IMR-90 (cell line): Measurements from ENCODE around the gene HOXC10. TPM values are rescaled to one million over a fixed set of nuclear protein-coding genes. Genes with fewer than 3 reads are reported as not detected.

Experiments used
- ATAC-seq: fragments of 200-7000 bp; cut with Tn5 transposase; 2 replicates; pipeline ENCODE4 v1.9.1; 2020; ENCODE audit warnings: low read depth, mild to moderate bottlenecking, moderate library complexity
- BruUV-seq: library from RNA; stranded (reverse); fragments of 400-500 nt; replicated peaks from 2 replicates; lab custom pipeline; 2021; lab: Mats Ljungman, UMichigan
- CTCF ChIA-PET: fragments of 300-600 bp; formaldehyde crosslinking; extraction: SDS; loops from one replicate; lab custom pipeline; 2021; ENCODE audit warnings: antibody characterized with exemption; lab: Yijun Ruan, JAX
- POLR2A ChIA-PET: fragments of 300-600 bp; sonication (Branson Sonifier 250); formaldehyde crosslinking; loops from one replicate; lab custom pipeline; 2022; ENCODE audit warnings: antibody characterized with exemption; ENCODE audit not compliant: unreplicated experiment; lab: Charles Lee
- DNase-seq: peaks from one replicate; pipeline ENCODE4 v3.0.0; 2013
- H2AFZ ChIP-seq: replicated peaks from 2 replicates; pipeline ENCODE3; 2013; ENCODE audit warnings: low read length, mild to moderate bottlenecking; ENCODE audit not compliant: poor library complexity
- H2AK5ac ChIP-seq: 2 replicates; pipeline ENCODE4 v1.6.1; 2013; ENCODE audit warnings: low read depth, low read length, inconsistent platforms
- H2AK9ac ChIP-seq: replicated peaks from 2 replicates; pipeline ENCODE3; 2013; ENCODE audit warnings: mild to moderate bottlenecking, low read depth, low read length, moderate library complexity; ENCODE audit not compliant: poor library complexity
- H2BK120ac ChIP-seq: 2 replicates; pipeline ENCODE4 v1.6.1; 2013; ENCODE audit warnings: low read depth, low read length, inconsistent platforms
- H2BK15ac ChIP-seq: 3 replicates; pipeline ENCODE4 v1.6.1; 2013; ENCODE audit warnings: low read depth, low read length, inconsistent platforms
- H2BK20ac ChIP-seq: 2 replicates; pipeline ENCODE4 v1.6.1; 2013; ENCODE audit warnings: low read depth, mild to moderate bottlenecking, inconsistent platforms, low read length, moderate library complexity
- H2BK5ac ChIP-seq: 2 replicates; pipeline ENCODE4 v1.6.1; 2013; ENCODE audit warnings: mild to moderate bottlenecking, low read depth, low read length, inconsistent platforms; ENCODE audit not compliant: poor library complexity, severe bottlenecking
- H3K14ac ChIP-seq: replicated peaks from 2 replicates; pipeline ENCODE4 v1.6.1; 2013; ENCODE audit warnings: low read depth, low read length, inconsistent platforms
- H3K18ac ChIP-seq: 2 replicates; pipeline ENCODE4 v1.6.1; 2013; ENCODE audit warnings: low read depth, low read length, control low read depth
- H3K23ac ChIP-seq: 2 replicates; pipeline ENCODE4 v1.6.1; 2013; ENCODE audit warnings: low read depth, low read length, inconsistent platforms
- H3K27ac ChIP-seq: 2 replicates; pipeline ENCODE4 v1.5.1; 2013; ENCODE audit warnings: mild to moderate bottlenecking, control low read depth, low read length; ENCODE audit not compliant: insufficient read depth
- H3K27me3 ChIP-seq: 2 replicates; pipeline ENCODE4 v1.6.1; 2013; ENCODE audit warnings: low read length; ENCODE audit not compliant: control insufficient read depth, insufficient read depth
- H3K36me3 ChIP-seq: 2 replicates; pipeline ENCODE4 v1.6.1; 2013; ENCODE audit warnings: low read length, mixed read lengths; ENCODE audit not compliant: control insufficient read depth, insufficient read depth
- H3K4ac ChIP-seq: 2 replicates; pipeline ENCODE4 v1.6.1; 2013; ENCODE audit warnings: low read depth, low read length, inconsistent platforms
- H3K4me1 ChIP-seq: 2 replicates; pipeline ENCODE4 v1.6.1; 2013; ENCODE audit warnings: low read length, mixed read lengths; ENCODE audit not compliant: control insufficient read depth, insufficient read depth
- H3K4me2 ChIP-seq: 2 replicates; pipeline ENCODE4 v1.6.1; 2013; ENCODE audit warnings: low read depth, mild to moderate bottlenecking, control low read depth, low read length, moderate library complexity
- H3K4me3 ChIP-seq: 2 replicates; pipeline ENCODE4 v1.5.1; 2013; ENCODE audit warnings: low read depth, mild to moderate bottlenecking, control low read depth, low read length, moderate library complexity; ENCODE audit not compliant: insufficient read depth
- H3K56ac ChIP-seq: 2 replicates; pipeline ENCODE4 v1.6.1; 2013; ENCODE audit warnings: low read length, inconsistent platforms; ENCODE audit not compliant: insufficient read depth; ENCODE audit errors: extremely low read depth
- H3K79me1 ChIP-seq, 2 experiments: 2 replicates each; pipeline ENCODE4 v1.6.1; 2013; ENCODE audit warnings: low read length in 2 of 2, inconsistent platforms in 1 of 2, low read depth in 1 of 2
- H3K9ac ChIP-seq: 2 replicates; pipeline ENCODE4 v1.6.1; 2013; ENCODE audit warnings: low read depth, low read length, control low read depth
- H3K9me1 ChIP-seq: 2 replicates; pipeline ENCODE4 v1.6.1; 2013; ENCODE audit warnings: low read length, inconsistent platforms; ENCODE audit not compliant: insufficient read depth
- H3K9me3 ChIP-seq: 2 replicates; pipeline ENCODE4 v1.6.1; 2013; ENCODE audit warnings: low read length; ENCODE audit not compliant: control insufficient read depth, insufficient read depth
- H4K20me1 ChIP-seq: 2 replicates; pipeline ENCODE4 v1.6.1; 2013; ENCODE audit warnings: low read length, inconsistent platforms; ENCODE audit not compliant: insufficient read depth
- H4K5ac ChIP-seq: 2 replicates; pipeline ENCODE4 v1.6.1; 2013; ENCODE audit warnings: mild to moderate bottlenecking, low read depth, low read length, control low read depth
- H4K8ac ChIP-seq, 2 experiments: 2 replicates each; pipeline ENCODE4 v1.6.1; 2013; ENCODE audit warnings: low read depth in 2 of 2, low read length in 2 of 2, control low read depth in 1 of 2, inconsistent platforms in 1 of 2
- H4K91ac ChIP-seq: 2 replicates; pipeline ENCODE4 v1.6.1; 2013; ENCODE audit warnings: low read depth, low read length, inconsistent platforms; ENCODE audit not compliant: insufficient read depth
- BHLHE40 ChIP-seq: fragments of 150-350 bp; IDR thresholded peaks from 2 replicates; pipeline ENCODE4 v1.6.1; 2016; ENCODE audit warnings: mild to moderate bottlenecking, low read depth, low read length
- CHD1 ChIP-seq: IDR thresholded peaks from 2 replicates; pipeline ENCODE4 v1.6.1; 2012; ENCODE audit warnings: low read depth, low read length, improper control_type of control experiment
- ELK1 ChIP-seq: fragments of 150-350 bp; IDR thresholded peaks from 2 replicates; pipeline ENCODE4 v1.6.1; 2016; ENCODE audit warnings: low read depth, mild to moderate bottlenecking, low read length, moderate library complexity, borderline replicate concordance
- MXI1 ChIP-seq: IDR thresholded peaks from 2 replicates; pipeline ENCODE4 v1.6.1; 2012; ENCODE audit warnings: low read depth, mild to moderate bottlenecking, low read length, moderate library complexity, borderline replicate concordance
- RAD21 ChIP-seq: IDR thresholded peaks from 2 replicates; pipeline ENCODE4 v1.6.1; 2012; ENCODE audit warnings: low read length, improper control_type of control experiment
- RCOR1 ChIP-seq: IDR thresholded peaks from 2 replicates; pipeline ENCODE4 v1.6.1; 2012; ENCODE audit warnings: mild to moderate bottlenecking, low read length, improper control_type of control experiment; ENCODE audit not compliant: insufficient replicate concordance
- RFX5 ChIP-seq: IDR thresholded peaks from 2 replicates; pipeline ENCODE4 v1.8.0; 2012; ENCODE audit warnings: low read depth, mild to moderate bottlenecking, low read length, moderate library complexity
- SMC3 ChIP-seq: fragments of 150-350 bp; IDR thresholded peaks from 2 replicates; pipeline ENCODE4 v1.6.1; 2016; ENCODE audit warnings: low read depth, mild to moderate bottlenecking, antibody characterized with exemption, low read length, moderate library complexity
- WGBS, 2 experiments: methylation state at CpG; one replicate each; pipeline versions ENCODE4 v1.1.5 to v1.1.7; 2013; ENCODE audit warnings: missing lambda C conversion rate in 2 of 2; ENCODE audit not compliant: insufficient read length in 1 of 2; ENCODE audit errors: extremely low coverage in 2 of 2; 5-methylcytosine and 5-hydroxymethylcytosine counted together
- dilution Hi-C: fragments of 300-500 bp; cut with HindIII; formaldehyde crosslinking; loops from one replicate; pipeline ENCODE4 v1.14.3; 2018; ENCODE audit warnings: low sequenced_read_pairs; ENCODE audit not compliant: unreplicated experiment
- in situ Hi-C: fragments of 300-500 bp; cut with MboI; formaldehyde crosslinking; loops from 3 replicates; pipeline ENCODE4 v1.14.3; 2019; ENCODE audit warnings: low sequenced_read_pairs, inconsistent platforms, mixed read lengths
- intact Hi-C: fragments of 100-400 bp; cut with micrococcal nuclease; formaldehyde crosslinking; loops from 2 replicates; pipeline ENCODE4 v1.10.0; 2022
- polyA plus RNA-seq, 3 experiments: library from polyadenylated mRNA; depleted of rRNA; stranded (reverse); fragments of >200 nt; gene quantifications; 2 replicates each; pipeline ENCODE4 v1.2.3, GENCODE V29; 2012; ENCODE audit warnings: low replicate concordance in 1 of 3
- total RNA-seq: library from RNA; depleted of rRNA; stranded (reverse); fragments of >200 nt; gene quantifications from 2 replicates; pipeline ENCODE4 v1.2.3, GENCODE V29; 2012

Gene HOXC10
- total and polyA plus RNA-seq, 2 of the 4 experiments (the other 2 are of a cell fraction): 0.15 TPM; not detected in 1

GRCh38 chr12:53976172-53976822 is 8.6 kb upstream of the HOXC10 start:
- in situ Hi-C loops (no loop called here), intact Hi-C loops (no loop called here), dilution Hi-C loops (no loop called here)
- no peak for ATAC-seq
- H2BK20ac ChIP-seq: no peak overlapping the region
- H3K27me3 ChIP-seq: peaks cover 95% of the 10 kb centered on the region
- no peak overlapping the region for H3K23ac ChIP-seq
- 4% methylated on average over 4 of the region's 21 CpGs; no CpG with 5 or more reads in 1 of the 2 experiments for WGBS, 2 experiments
- no peak overlapping the region for H3K56ac ChIP-seq
- no peak overlapping the region for H4K5ac ChIP-seq
- H3K18ac ChIP-seq: no peak overlapping the region
- H3K9me1 ChIP-seq: no peaks in the 10 kb centered on the region
- no peak overlapping the region for H4K91ac ChIP-seq
- H3K4me2 ChIP-seq: no peak overlapping the region
- BruUV-seq: no TSS peak
- no peak overlapping the region for H3K14ac ChIP-seq
- no peak overlapping the region for H3K4ac ChIP-seq
- TF ChIP-seq BHLHE40 (no peak), CHD1 (no peak), SMC3 (no peak), RAD21 (no peak), ELK1 (no peak), RFX5 (no peak), RCOR1 (no peak), MXI1 (no peak)
- H2BK120ac ChIP-seq: no peak overlapping the region
- H3K9me3 ChIP-seq: peaks cover 16% of the 10 kb centered on the region
- no peak overlapping the region for H2AK9ac ChIP-seq
- no peaks in the 10 kb centered on the region for H3K36me3 ChIP-seq
- ChIA-PET CTCF (interaction anchor here (0.6 kb wide), 1 partner anchor 97 kb away, joined by 3 read pairs; no protein-coding TSS in a partner anchor), POLR2A (no interaction called here)
- DNase-seq: no peak
- no peak overlapping the region for H4K8ac ChIP-seq
- no peak overlapping the region for H3K27ac ChIP-seq
- H4K20me1 ChIP-seq: peaks cover 2% of the 10 kb centered on the region; the same call in 1 of the 2 replicates
- no peak overlapping the region for H2AK5ac ChIP-seq
- H2BK5ac ChIP-seq: no peak overlapping the region
- H3K4me1 ChIP-seq: peaks cover 2% of the 10 kb centered on the region; the same call in 1 of the 2 replicates
- H3K9ac ChIP-seq: no peak overlapping the region
- H2BK15ac ChIP-seq: no peak overlapping the region
- H3K4me3 ChIP-seq: no peak overlapping the region
- H3K79me1 ChIP-seq: no peaks in the 10 kb centered on the region
- no peak overlapping the region for H2AFZ ChIP-seq
